GM12891 (cell line): ENCODE measurements around the gene ELK4.

ENCODE experiments used
- PAX5 ChIP-seq: IDR thresholded peaks from 2 replicates; pipeline ENCODE4 v1.6.1; 2011; ENCODE audit warnings: low read length, moderate library complexity, mild to moderate bottlenecking; ENCODE audit not compliant: insufficient read depth, severe bottlenecking
- POLR2A ChIP-seq: IDR thresholded peaks from 2 replicates; pipeline ENCODE4 v1.6.1; 2011; ENCODE audit warnings: low read depth, low read length, control low read depth
- POLR2AphosphoS5 ChIP-seq: IDR thresholded peaks from 2 replicates; pipeline ENCODE4 v1.6.1; 2011; ENCODE audit warnings: low read depth, low read length, control low read depth
- POU2F2 ChIP-seq: IDR thresholded peaks from 2 replicates; pipeline ENCODE4 v1.6.1; 2011; ENCODE audit warnings: low read depth, mild to moderate bottlenecking, control low read depth, low read length, moderate library complexity
- SPI1 ChIP-seq: IDR thresholded peaks from 2 replicates; pipeline ENCODE4 v1.6.1; 2011; ENCODE audit warnings: low read depth, low read length, control low read depth
- TAF1 ChIP-seq: IDR thresholded peaks from 2 replicates; pipeline ENCODE4 v1.6.1; 2011; ENCODE audit warnings: low read depth, low read length, control low read depth

DNA sequence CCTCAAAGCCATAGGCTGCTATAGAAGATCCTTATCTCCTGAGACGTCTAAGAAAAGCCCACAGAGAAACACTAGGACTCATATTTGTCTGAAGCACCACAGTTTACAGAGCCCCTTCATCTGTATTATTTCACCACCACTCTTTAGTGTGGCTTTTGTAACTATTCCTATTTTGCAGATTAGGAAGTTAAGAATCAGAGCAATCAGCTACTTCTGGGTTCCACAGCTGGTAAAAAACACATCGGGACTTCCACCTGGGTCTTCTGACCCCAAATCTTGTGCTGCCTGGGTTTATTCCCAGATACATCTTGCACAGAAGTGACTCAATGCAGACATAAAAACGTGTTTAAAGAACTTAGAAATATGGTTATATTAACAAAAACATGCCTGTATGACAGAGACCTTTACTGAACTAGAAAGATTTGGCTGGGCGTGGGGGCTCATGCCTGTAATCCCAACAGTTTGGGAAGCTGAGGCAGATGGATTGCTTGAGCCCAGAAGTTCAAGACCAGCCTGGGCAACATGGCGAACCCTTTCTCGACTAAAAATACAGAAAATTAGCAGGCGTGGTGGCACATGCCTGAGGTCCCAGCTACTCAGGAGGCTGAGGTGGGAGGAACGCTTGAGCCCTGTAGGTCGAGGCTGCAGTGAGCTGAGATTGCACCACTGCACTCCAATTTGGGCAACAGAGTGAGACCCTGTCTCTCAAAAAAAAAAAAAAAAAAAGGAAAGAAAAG is 40.9 kb downstream of the ELK4 start:
- TF ChIP-seq SPI1 (no peak), POLR2A (no peak), POLR2AphosphoS5 (no peak), TAF1 (no peak), POU2F2 (no peak), PAX5 (no peak)
